ENCODE measurements around the gene KCNAB2. TPM values are rescaled to one million over a fixed set of nuclear protein-coding genes. Genes with fewer than 3 reads are reported as not detected.

The KCNAB2 gene
- total RNA-seq, 2 donors from 2014 or later = 2.0 to 5.5 TPM

DNA sequence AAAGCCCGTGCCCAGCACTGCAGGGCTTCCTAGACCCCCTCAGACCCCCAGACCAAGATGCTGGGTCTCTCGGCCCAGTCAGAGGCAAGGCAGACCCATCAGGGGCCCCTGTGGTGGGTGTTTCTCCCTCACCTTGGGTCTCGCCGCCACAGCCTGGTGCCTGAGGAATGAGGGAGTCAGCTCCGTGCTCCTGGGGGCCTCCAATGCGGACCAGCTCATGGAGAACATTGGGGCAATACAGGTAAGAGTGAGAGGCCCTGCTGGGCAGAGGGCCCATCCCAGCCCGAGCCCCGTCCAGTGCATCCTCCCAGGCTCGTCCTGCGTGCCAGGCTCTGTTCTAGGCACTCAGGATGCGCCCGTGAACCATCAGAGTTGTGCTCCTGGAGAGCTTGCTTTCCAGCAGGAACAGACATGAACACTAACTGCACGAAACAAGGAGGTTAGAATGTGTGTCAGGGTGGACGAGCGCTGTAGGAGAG is 51.5 kb downstream of the KCNAB2 start:
- H3K4me3 ChIP-seq = no peak overlapping the region
- no peaks in the 10 kb centered on the region for H3K36me3 ChIP-seq
- no peaks in the 10 kb centered on the region for H3K27me3 ChIP-seq (replicated peaks; ENCODE audit: insufficient read depth)
- DNase-seq (ENCODE audit: low spot score) = no peak
- no peak for TF ChIP-seq POLR2AphosphoS5 (IDR thresholded peaks at IDR 0.05)
- TF ChIP-seq, protein P1, sequence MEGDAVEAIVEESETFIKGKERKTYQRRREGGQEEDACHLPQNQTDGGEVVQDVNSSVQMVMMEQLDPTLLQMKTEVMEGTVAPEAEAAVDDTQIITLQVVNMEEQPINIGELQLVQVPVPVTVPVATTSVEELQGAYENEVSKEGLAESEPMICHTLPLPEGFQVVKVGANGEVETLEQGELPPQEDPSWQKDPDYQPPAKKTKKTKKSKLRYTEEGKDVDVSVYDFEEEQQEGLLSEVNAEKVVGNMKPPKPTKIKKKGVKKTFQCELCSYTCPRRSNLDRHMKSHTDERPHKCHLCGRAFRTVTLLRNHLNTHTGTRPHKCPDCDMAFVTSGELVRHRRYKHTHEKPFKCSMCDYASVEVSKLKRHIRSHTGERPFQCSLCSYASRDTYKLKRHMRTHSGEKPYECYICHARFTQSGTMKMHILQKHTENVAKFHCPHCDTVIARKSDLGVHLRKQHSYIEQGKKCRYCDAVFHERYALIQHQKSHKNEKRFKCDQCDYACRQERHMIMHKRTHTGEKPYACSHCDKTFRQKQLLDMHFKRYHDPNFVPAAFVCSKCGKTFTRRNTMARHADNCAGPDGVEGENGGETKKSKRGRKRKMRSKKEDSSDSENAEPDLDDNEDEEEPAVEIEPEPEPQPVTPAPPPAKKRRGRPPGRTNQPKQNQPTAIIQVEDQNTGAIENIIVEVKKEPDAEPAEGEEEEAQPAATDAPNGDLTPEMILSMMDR (IDR thresholded peaks at IDR 0.05) = no peak
- TF ChIP-seq POLR2A (IDR thresholded peaks at IDR 0.05) = no peak
- WGBS = 94% methylated on average over 15 of the region's 15 CpGs
- intact Hi-C loops (cut with DNase I) = no loop called here
- no peaks in the 10 kb centered on the region for H3K4me1 ChIP-seq (replicated peaks)
- H3K9me3 ChIP-seq = no peaks in the 10 kb centered on the region
- no peak overlapping the region for H3K27ac ChIP-seq

DNA sequence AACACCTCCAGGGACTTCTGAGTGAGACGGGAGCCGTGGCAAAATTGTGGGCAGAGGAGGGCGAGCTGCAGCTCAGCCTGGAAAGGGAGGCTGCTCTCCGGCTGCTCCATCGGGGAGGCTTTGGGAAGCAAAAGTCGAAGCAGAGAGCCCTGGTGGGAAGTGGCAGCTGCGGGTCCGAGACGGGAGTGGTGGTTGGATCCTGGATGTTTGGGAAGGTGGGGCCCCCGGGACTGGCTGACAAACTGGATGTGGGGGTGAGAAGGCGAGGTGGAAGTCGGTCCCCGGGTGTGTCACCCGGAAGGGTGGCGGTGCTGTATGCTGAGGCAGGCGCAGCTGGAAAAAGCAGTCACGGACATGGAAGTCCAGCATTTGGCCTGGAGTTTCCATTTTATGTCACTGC is 52.1 kb downstream of the KCNAB2 start:
- Histone ChIP-seq H3K4me3 (no peak overlapping the region), H3K36me3 (no peaks in the 10 kb centered on the region), H3K27ac (no peak overlapping the region), H3K9me3 (no peaks in the 10 kb centered on the region), H3K27me3 (replicated peaks; ENCODE audit: insufficient read depth) (no peaks in the 10 kb centered on the region), H3K4me1 (replicated peaks) (no peaks in the 10 kb centered on the region)
- DNase-seq (ENCODE audit: low spot score) = no peak
- WGBS = 83% methylated on average over 17 of the region's 17 CpGs
- intact Hi-C loops (cut with DNase I) = no loop called here
- TF ChIP-seq, protein P1 (IDR thresholded peaks at IDR 0.05) = no peak
- TF ChIP-seq POLR2A (IDR thresholded peaks at IDR 0.05) = no peak
- TF ChIP-seq POLR2AphosphoS5 (IDR thresholded peaks at IDR 0.05) = no peak

DNA sequence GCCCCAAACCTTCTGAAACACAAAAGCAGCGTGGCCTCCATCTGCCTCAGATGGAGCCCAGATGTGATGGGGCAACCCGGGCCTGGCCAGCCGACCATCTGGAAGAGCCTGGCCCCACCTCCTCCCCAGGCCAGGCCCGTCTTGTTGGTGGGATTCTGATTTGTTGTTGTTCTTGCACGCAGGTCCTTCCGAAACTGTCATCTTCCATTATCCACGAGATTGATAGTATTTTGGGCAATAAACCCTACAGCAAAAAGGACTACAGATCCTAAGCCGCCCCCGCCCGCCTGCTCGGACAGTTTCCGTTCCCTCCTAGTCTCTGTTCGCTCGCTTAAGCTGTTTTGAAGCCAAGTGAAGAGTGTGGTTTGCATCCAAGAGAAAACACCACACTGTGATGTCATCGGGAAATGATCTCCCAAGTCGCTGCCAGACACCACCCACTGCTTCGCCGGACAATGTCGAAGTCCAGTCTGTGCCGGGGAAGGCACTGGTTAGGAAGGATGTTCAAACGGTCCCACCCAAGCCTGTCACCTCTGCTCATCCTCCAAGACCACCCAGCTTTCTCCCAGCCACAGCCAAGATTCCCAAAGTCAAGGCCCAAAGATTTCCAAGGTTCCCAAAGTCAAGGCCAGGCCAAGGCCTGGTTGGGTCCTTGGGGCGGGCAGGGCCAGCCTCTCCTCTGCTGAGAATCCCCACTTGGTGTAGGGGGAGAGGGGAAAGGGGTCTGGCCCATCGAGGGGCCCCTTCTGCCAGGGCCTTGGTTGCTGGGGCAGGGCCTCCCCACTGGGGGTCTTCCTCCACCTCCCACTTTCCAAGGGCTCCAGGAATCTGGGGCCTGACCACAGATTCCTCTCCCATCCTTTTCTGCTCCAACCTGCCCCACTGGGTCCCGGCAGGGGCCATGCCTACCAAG is 52.9 kb downstream of the KCNAB2 start:
- TF ChIP-seq POLR2A (IDR thresholded peaks at IDR 0.05) (no peak), POLR2AphosphoS5 (IDR thresholded peaks at IDR 0.05) (no peak)
- Histone ChIP-seq H3K4me1 (replicated peaks) (no peaks in the 10 kb centered on the region), H3K27me3 (replicated peaks; ENCODE audit: insufficient read depth) (no peaks in the 10 kb centered on the region), H3K27ac (no peak overlapping the region), H3K36me3 (no peaks in the 10 kb centered on the region), H3K4me3 (no peak overlapping the region), H3K9me3 (no peaks in the 10 kb centered on the region)
- WGBS = 84% methylated on average over 24 of the region's 24 CpGs
- DNase-seq (ENCODE audit: low spot score) = no peak
- intact Hi-C loops (cut with DNase I) = no loop called here

DNA sequence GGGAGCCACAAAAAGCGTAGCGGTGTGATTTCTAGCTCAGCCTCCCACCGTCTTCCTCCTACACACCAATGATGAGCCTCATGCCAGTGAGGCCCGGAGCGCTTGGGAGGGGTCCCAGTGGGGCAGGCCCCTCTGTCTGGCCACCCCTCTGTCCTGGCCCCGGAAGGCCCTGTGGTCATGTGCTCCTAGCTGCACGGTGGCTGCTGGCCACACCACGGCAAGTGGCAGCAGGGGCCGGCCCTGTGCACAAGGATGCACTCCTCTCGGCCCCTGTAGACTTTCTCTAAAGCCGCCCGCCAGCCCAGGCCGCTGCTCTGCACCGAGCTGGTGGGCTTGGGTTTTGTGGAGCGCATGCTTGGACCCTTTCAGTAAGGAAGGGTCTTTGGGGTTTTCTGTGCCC is 53.6 kb downstream of the KCNAB2 start:
- 89% methylated on average over 15 of the region's 15 CpGs for whole genome bisulfite sequencing
- intact Hi-C loops (cut with DNase I) = no loop called here
- Histone ChIP-seq H3K4me3 (no peak overlapping the region), H3K4me1 (replicated peaks) (no peaks in the 10 kb centered on the region), H3K27me3 (replicated peaks; ENCODE audit: insufficient read depth) (no peaks in the 10 kb centered on the region), H3K9me3 (no peaks in the 10 kb centered on the region), H3K27ac (no peak overlapping the region), H3K36me3 (no peaks in the 10 kb centered on the region)
- TF ChIP-seq POLR2A (IDR thresholded peaks at IDR 0.05) (no peak), POLR2AphosphoS5 (IDR thresholded peaks at IDR 0.05) (no peak)
- TF ChIP-seq, protein P1 (IDR thresholded peaks at IDR 0.05) = no peak
- no peak for DNase-seq (ENCODE audit: low spot score)

DNA sequence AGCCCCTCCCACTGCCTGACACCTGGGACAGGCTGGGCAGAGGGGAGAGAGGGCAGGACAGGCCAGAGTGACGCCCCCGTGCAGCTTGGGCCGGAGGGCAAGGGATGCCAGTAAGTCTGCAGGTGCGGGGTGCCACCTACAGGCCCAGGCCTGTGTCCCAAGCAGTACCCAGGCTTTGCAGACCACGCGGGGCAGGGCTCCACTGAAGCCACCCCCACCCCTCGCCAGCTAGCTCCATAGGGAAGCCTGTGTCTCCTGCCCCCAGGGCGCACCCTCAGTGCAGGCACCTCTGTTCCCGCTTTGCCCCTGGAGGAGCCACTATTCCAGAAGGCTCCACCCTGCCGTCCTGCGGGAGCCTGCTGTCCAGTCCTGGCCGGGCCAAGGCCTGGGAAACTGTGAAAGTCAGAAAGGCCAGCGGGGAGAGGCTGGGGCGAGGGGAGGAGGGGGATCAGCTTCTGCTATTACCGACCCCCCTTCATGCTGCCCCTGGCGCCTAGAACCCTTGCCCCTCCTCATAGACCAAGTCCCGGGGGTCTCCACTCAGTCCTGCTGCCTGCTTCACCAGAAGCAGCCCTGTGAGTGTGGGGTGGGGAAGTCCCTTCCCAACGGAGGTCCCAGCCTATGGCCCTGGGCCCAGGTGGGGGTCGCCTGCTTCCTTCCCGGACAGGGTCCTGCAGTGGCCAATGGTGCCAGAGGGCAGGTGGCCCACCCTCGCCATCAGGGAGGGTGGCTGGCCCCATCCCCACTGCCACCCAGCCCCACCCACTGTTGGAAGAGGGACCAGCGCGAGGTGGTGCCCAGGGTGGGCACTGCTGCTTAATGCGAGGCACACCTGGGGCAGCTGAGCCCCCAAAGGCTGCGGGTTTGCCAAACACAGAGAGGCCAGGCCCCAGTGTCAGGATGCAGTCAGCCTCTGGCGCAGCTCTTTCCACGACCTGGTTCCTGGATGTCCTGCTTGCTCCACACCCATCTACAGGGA is 54.4 kb downstream of the KCNAB2 start:
- 69% methylated on average over 26 of the region's 27 CpGs for WGBS
- H3K36me3 ChIP-seq = no peaks in the 10 kb centered on the region
- H3K27ac ChIP-seq = no peak overlapping the region
- DNase-seq (ENCODE audit: low spot score) = no peak
- H3K27me3 ChIP-seq (replicated peaks; ENCODE audit: insufficient read depth) = no peaks in the 10 kb centered on the region
- intact Hi-C loops (cut with DNase I) = no loop called here
- H3K4me3 ChIP-seq = no peak overlapping the region
- H3K9me3 ChIP-seq = no peaks in the 10 kb centered on the region
- TF ChIP-seq, protein P1 (IDR thresholded peaks at IDR 0.05) = no peak
- no peak for TF ChIP-seq POLR2AphosphoS5 (IDR thresholded peaks at IDR 0.05)
- TF ChIP-seq POLR2A (IDR thresholded peaks at IDR 0.05) = no peak
- no peaks in the 10 kb centered on the region for H3K4me1 ChIP-seq (replicated peaks)

Data from prostate gland (tissue), 2 donors.